Measurements from ENCODE around the gene RSBN1L. TPM values are rescaled to one million over a fixed set of nuclear protein-coding genes. Genes with fewer than 3 reads are reported as not detected.

The RSBN1L gene
- total and polyA plus RNA-seq, 7 donors = 2.0 to 10.1 (median 7.5) TPM

GRCh38 chr7:77691892-77692491, 4.3 kb upstream of the RSBN1L start:
- WGBS, 3 donors = 83 to 94% (median 88%) methylated on average over 10 of the region's 10 CpGs
- intact Hi-C loops (cut with DNase I) = no loop called here
- H3K4me3 ChIP-seq = no peak overlapping the region
- H3K36me3 ChIP-seq (ENCODE audit: insufficient read depth in 1 of 2, low read depth in 1 of 2) = peaks cover 0 to 4% of the 10 kb centered on the region in 2 donors
- H3K27ac ChIP-seq = no peak overlapping the region
- TF ChIP-seq CTCF (IDR thresholded peaks at IDR 0.05) = no peak
- H3K9me3 ChIP-seq = no peaks in the 10 kb centered on the region
- DNase-seq (no peak), ATAC-seq (no peak)
- no peaks in the 10 kb centered on the region for H3K27me3 ChIP-seq (ENCODE audit: insufficient read depth in 3 of 3, low read length in 2 of 3)
- H3K4me1 ChIP-seq = peaks cover 12% of the 10 kb centered on the region

GRCh38 chr7:77693830-77694583, 2.3 kb upstream of the RSBN1L start:
- peaks cover 0 to 4% of the 10 kb centered on the region in 2 donors for H3K36me3 ChIP-seq (ENCODE audit: insufficient read depth in 1 of 2, low read depth in 1 of 2)
- no peaks in the 10 kb centered on the region for H3K27me3 ChIP-seq (ENCODE audit: insufficient read depth in 3 of 3, low read length in 2 of 3)
- DNase-seq (no peak), ATAC-seq (no peak)
- H3K27ac ChIP-seq = no peak overlapping the region
- H3K4me3 ChIP-seq = peak overlapping the region; percentile 76
- H3K4me1 ChIP-seq = peaks cover 24% of the 10 kb centered on the region
- whole genome bisulfite sequencing, 3 donors = 85 to 90% (median 90%) methylated on average over 14 of the region's 14 CpGs
- intact Hi-C loops (cut with DNase I) = no loop called here
- no peaks in the 10 kb centered on the region for H3K9me3 ChIP-seq
- TF ChIP-seq CTCF (IDR thresholded peaks at IDR 0.05) = no peak

GRCh38 chr7:77696643-77697534, 630 bp downstream of the RSBN1L start:
- Histone ChIP-seq H3K4me3 (peak overlapping the region; percentile 76), H3K27ac (peak overlapping the region; percentile 90), H3K27me3 (ENCODE audit: insufficient read depth in 3 of 3, low read length in 2 of 3) (no peaks in the 10 kb centered on the region), H3K9me3 (no peaks in the 10 kb centered on the region), H3K36me3 (ENCODE audit: insufficient read depth in 1 of 2, low read depth in 1 of 2) (no peaks in the 10 kb centered on the region), H3K4me1 (peaks cover 37% of the 10 kb centered on the region)
- DNase-seq (peak; percentile 58 to 75), ATAC-seq (peak; percentile 54 to 70 (median 56))
- intact Hi-C loops (cut with DNase I) = no loop called here
- no peak for TF ChIP-seq CTCF (IDR thresholded peaks at IDR 0.05)
- WGBS, 3 donors = 0 to 1% (median 0%) methylated on average over 41 to 66 of the region's 67 CpGs

- peaks cover 37% of the 10 kb centered on the region for H3K4me1 ChIP-seq
- DNase-seq (peak; percentile 32 to 65), ATAC-seq (peak in 3 of 4 donors; percentile 29 to 35 (median 30))
- peak overlapping the region; percentile 76 for H3K4me3 ChIP-seq
- intact Hi-C loops (cut with DNase I) = no loop called here
- TF ChIP-seq CTCF (IDR thresholded peaks at IDR 0.05) = no peak
- 1 to 2% (median 1%) methylated on average over 10 of the region's 10 CpGs for WGBS, 3 donors
- H3K27me3 ChIP-seq (ENCODE audit: insufficient read depth in 3 of 3, low read length in 2 of 3) = no peaks in the 10 kb centered on the region
- no peaks in the 10 kb centered on the region for H3K36me3 ChIP-seq (ENCODE audit: insufficient read depth in 1 of 2, low read depth in 1 of 2)
- H3K27ac ChIP-seq = peak overlapping the region; percentile 90
- no peaks in the 10 kb centered on the region for H3K9me3 ChIP-seq
Observed at GRCh38 chr7:77697535-77697831, 1.2 kb downstream of the RSBN1L start.
